Dedifferentiated amniotic fluid mesenchymal stem cell (primary cell): Measurements from ENCODE around the gene FAT1.
"Not testable (repeated sequence)": the region's sequence is repeated elsewhere in the genome, so short reads cannot be mapped to it uniquely, and the experiment has no call there.

Source experiments
- DNase-seq: peaks from one replicate; pipeline ENCODE4 v3.0.0-alpha.2; 2016; ENCODE audit errors: extremely low spot score

Gene FAT1

DNA sequence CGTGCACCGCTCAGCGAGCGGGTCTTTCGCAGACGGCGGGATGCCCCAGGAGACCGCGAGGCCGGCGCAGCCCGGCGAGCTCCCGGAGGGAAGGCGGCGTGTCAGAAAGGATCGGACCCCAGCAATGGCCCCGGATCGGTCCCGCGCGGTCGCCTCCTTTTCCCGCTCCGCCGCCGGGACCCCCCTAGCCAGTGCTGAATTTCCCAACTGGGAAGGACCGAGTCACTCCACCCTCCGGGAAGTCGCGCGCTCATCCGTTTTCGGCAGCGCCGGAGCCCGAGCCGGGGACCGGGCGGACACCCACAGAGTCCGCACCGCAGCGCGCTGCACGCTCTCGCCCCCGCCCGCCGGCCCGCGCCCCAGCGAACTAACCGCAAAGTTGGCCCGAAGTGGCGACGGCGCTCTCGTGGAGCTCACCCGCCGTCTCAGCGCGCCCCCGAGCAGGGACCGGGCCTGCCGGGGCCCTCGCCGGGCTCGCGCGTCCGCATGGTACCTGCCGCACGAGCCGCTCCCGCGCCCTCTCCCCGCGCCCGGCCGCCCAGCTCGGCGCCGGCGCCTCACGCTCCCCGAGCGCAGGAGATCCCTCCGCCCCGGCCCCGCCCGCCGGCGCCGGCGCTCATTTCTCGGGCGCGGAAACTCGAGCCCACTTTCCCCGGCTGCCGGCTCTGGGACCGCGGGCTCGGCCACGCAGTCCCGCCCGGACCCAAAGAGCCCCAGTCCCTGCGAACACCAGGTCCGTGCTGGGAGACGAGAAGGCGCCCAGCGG is at the start of gene FAT1:
TSS of gene FAT1 (minus strand) at position 565 of the 766 bp plus-strand sequence. CDS start 14,029 bp downstream, outside the sequence.
- DNase-seq, result peak; percentile 66

- DNase-seq, result no peak
Measured at GRCh38 chr4:186772936-186773487, 49.4 kb upstream of the FAT1 start.

- DNase-seq, result no peak
Measured at GRCh38 chr4:186771624-186772023, 48.0 kb upstream of the FAT1 start.

- DNase-seq, result peak; percentile 27
Measured at GRCh38 chr4:186770481-186771175, 47.0 kb upstream of the FAT1 start.

- no peak for DNase-seq
Measured at GRCh38 chr4:186767794-186768193, 44.1 kb upstream of the FAT1 start.

DNA sequence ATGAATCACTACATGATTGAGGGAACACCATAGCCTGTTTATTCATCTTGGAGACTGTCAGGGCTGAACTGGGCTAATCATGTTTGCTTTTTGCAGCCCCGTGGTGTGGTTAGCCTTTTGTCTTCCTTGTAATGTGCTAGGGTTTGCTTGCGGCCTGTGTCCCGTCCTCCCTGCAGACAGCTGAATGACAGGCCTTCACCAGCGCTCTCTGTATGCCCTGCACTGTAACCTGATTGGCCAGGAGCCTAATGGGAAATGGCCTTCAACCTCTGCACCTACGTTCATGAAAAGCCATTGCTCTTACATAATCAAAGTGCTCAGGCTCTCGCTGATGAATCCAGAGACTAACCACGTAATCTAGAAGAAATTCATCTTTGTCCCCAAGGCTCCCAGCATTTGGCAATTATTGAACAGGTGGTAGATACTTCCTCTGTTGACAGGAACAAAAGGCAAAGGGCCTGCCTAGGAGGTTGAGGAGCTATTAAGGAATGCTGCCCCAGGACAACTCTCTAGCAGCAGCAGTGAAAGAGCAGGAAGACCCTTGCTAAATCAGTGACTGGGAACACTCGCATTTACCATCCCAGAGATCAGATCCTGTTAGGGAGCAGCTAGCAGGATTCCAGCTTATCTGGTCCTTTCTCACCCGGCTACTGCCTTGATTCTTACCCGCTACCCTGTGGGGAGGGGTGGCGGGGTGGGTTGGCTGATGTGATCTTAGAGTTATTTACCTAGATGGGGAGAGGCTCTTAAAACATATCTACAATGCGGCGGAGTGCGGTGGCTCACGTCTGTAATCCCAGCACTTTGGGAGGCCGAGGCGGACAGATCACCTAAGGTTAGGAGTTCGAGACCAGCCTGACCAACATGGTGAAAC is 42.3 kb upstream of the FAT1 start:
- DNase-seq, result no peak

- DNase-seq, result no peak
Measured at GRCh38 chr4:186765138-186765537, 41.5 kb upstream of the FAT1 start.

DNA sequence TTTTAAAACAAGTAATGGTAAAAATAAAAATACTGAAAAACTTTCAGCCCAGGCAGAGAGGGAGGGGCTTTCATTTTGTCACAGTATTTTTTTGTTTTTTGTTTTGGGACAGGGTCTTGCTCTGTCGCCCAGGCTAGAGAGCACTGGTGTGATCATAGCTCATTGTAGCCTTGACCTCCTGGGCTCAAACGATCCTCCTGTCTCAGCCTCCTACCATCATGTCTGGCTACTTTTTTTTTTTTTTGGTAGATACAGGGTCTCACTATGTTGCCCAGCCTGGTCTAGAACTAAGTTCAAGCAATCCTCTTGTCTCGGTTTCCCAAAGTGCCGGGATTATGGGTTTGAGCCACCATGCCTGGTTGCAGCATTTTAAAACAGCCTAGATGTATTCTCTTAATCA is 40.8 kb upstream of the FAT1 start:
- DNase-seq, result no peak

GRCh38 chr4:186762865-186763264 is 39.2 kb upstream of the FAT1 start:
- DNase-seq, result no peak

GRCh38 chr4:186762361-186762760 is 38.7 kb upstream of the FAT1 start:
- no peak for DNase-seq

GRCh38 chr4:186761956-186762355 is 38.3 kb upstream of the FAT1 start:
- DNase-seq, result not testable (repeated sequence)

DNA sequence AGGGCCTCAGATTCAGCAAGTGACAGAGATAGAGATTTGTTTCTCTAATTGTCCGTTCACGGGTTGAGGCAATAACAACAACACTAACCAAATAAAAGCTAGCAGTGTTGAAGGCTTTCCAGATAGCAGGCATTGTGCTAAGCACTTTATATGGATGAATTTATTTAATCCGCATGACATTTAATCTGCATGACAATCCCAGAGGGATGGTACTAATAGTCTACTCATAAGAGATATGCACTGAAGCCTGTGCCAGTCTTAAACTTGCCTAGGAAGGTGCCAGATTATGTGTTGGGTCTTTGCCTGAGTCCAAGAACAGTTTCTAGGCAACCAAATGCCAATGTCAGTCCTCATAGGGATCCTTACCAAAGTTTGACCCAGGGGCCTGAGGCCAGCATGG is 37.7 kb upstream of the FAT1 start:
- DNase-seq, result no peak

DNA sequence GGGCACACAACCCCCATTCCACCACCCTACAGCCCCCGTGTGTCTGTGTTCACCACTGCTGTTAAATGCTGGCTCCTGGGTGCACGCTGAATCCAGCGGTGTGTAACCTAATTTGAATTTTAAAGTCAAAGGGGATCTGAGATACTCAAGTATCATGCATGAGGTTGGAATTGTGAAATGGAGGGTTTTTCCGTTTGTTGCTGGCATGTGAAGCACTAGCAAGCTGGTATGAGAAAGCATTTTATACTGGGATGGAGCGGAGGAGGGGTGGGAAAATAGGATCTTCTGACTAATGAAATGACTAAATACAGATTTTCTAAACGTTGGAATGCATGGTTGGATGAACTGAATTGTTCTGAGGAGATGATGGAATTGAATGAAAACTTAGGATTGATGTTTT is 36.9 kb upstream of the FAT1 start:
- DNase-seq, result peak; percentile 38

DNA sequence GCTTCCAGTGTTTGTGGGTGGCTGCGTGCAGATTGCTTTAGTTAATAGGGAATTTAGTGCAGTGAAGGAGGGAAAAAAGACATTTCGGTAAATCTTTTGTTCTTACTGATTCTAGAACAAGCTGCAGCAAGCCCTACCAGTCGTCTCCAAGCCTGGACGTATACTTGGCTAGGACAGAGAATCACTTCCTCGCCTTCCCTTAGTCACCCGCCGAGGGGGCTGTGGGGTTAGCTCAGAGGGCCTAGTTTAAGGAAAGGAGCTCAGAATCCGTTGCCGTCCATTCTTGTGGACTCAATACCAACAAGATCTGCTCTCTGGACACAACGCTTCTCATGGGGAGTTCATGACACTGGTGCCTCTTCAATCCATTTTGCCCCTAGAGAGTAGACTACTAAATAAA is 36.3 kb upstream of the FAT1 start:
- DNase-seq, result no peak

- no peak for DNase-seq
Measured at GRCh38 chr4:186758929-186759682, 35.5 kb upstream of the FAT1 start.

- DNase-seq, result no peak
Measured at GRCh38 chr4:186757696-186758355, 34.2 kb upstream of the FAT1 start.

DNA sequence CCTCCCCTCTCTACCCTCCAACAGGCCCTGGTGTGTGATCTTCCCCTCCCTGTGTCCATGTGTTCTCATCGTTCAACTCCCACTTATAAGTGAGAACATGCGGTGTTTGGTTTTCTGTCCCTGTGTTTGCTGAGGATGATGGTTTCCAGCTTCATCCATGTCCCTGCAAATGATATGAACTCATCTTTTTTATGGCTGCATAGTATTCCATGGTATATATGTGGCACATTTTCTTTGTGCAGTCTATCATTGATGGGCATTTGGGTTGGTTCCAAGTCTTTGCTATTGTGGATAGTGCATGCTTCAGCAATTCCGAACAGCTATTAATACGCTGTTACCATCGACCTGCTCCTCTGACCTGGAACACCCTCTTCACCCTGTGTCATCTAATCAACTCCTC is 32.9 kb upstream of the FAT1 start:
- DNase-seq, result not testable (repeated sequence)

DNA sequence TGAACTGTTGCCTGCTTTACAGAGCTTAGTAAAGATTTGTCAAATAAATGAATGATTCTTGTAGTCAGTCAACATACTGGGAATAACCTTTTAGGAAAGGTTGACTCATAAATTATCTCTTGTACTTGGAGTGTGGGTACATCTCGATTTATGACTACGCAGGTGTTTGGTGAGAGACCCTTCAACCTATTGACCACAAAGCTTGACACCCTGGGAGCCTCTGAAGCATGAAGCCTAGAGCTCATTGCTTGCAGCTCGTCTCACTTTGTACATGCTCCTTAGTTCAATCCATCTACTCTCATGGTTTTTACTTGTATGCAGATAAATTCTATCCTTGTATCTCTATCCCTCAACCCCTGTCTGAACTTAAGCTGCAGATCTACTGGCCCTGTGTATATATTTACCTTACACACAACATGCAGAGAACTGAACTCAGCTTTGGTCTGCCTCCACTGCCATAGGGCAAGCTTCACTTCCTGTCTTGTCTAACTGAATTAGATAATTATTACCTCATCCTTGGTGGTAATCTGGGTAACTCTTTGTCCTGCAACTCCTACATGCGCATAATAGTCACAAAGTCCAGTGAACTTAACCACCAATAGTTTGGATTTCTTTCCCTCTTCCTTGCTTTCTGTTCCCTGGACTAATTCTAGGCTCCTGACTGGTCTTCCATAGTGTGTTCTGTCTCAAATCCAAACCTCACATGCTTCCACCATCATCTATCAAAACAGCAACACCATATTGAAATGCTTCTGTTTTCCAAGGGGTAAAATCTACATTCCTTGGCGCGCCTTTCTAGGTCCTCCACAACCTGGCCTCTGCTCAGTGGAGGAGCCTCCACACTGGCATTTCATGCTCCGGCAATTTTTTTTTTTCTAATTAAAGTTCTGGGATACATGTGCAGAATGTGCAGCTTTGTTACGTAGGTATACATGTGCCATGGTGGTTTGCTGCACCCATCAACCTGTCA is 32.2 kb upstream of the FAT1 start:
- no peak for DNase-seq

GRCh38 chr4:186754976-186755375 is 31.3 kb upstream of the FAT1 start:
- no peak for DNase-seq

DNA sequence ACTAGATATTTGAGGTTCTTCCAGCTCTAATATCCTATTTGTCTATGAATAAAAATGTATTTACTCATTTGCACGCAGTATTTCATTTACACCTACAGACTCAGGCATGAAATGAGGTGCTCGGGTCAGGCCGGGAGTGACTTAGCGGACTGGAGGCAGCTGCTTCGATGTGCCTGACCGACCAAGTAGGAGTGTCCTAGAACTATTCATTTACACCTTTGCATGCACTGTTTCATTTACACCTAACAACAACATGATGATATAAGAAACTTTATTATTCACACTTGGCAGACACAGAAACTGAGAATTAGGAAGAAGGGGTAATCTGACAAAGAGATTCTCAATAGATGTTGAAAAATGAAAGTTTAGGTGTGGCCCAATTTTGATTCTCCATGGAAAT is 28.7 kb upstream of the FAT1 start:
- DNase-seq, result no peak
